SK-N-SH (cell line): ENCODE results near the gene CD300H. TPM values are rescaled to one million over a fixed set of nuclear protein-coding genes. Genes with fewer than 3 reads are reported as not detected.

Experiments used
- CTCF ChIA-PET: fragments of 300-600, 350-600 bp; formaldehyde crosslinking; extraction: SDS; loops from one replicate; lab custom pipeline; 2021; lab: Yijun Ruan, JAX
- POLR2A ChIA-PET: fragments of 350-600 bp; sonication (Branson Sonifier 250); formaldehyde crosslinking; extraction: SDS; loops from one replicate; lab custom pipeline; 2020; ENCODE audit warnings: antibody characterized with exemption, inconsistent platforms; lab: Yijun Ruan, JAX
- DNase-seq: peaks from one replicate; pipeline ENCODE4 v3.0.0; 2012
- H2AFZ ChIP-seq: fragments of 200-600 bp; sonication (generic); 2 replicates; pipeline ENCODE4 v1.8.1; 2016; ENCODE audit warnings: antibody characterized with exemption, mild to moderate bottlenecking, low read depth
- H3F3A ChIP-seq: fragments of 200-600 bp; sonication (generic); replicated peaks from 2 replicates; pipeline ENCODE3; 2016; ENCODE audit warnings: antibody characterized with exemption, mild to moderate bottlenecking; ENCODE audit not compliant: insufficient read depth
- H3K27ac ChIP-seq, 2 experiments: fragments of 200-500 bp in 1 of 2; fragments of 200-600 bp in 1 of 2; sonication (Bioruptor generic) in 1 of 2; sonication (generic), shearing (Covaris generic) in 1 of 2; 2 replicates each; pipeline versions ENCODE4 v1.5.1 to v1.6.1; 2014 to 2016; ENCODE audit warnings: low read depth in 2 of 2, inconsistent platforms in 1 of 2, low read length in 1 of 2, mild to moderate bottlenecking in 1 of 2, mixed read lengths in 1 of 2
- H3K27me3 ChIP-seq: fragments of 200-600 bp; sonication (generic), shearing (Covaris generic); 2 replicates; pipeline ENCODE4 v1.6.1; 2016; ENCODE audit warnings: mixed run types; ENCODE audit not compliant: insufficient read depth
- H3K36me3 ChIP-seq, 2 experiments: fragments of 200-500 bp in 1 of 2; fragments of 200-600 bp in 1 of 2; sonication (Bioruptor generic) in 1 of 2; sonication (generic) in 1 of 2; replicated peaks in 1 of 2; 2 replicates each; pipeline versions ENCODE3 to v1.5.1; 2014 to 2016; ENCODE audit warnings: low read length in 1 of 2, mild to moderate bottlenecking in 1 of 2; ENCODE audit not compliant: insufficient read depth in 2 of 2, control insufficient read depth in 1 of 2
- H3K4me1 ChIP-seq, 2 experiments: fragments of 200-500 bp in 1 of 2; fragments of 200-600 bp in 1 of 2; sonication (Bioruptor generic) in 1 of 2; sonication (generic), shearing (Covaris generic) in 1 of 2; 2 replicates each; pipeline versions ENCODE4 v1.5.1 to v1.6.1; 2014 to 2016; ENCODE audit warnings: low read depth in 1 of 2, low read length in 1 of 2, mixed run types in 1 of 2; ENCODE audit not compliant: insufficient read depth in 2 of 2, control insufficient read depth in 1 of 2
- H3K4me2 ChIP-seq: fragments of 200-600 bp; sonication (generic), shearing (Covaris generic); 2 replicates; pipeline ENCODE4 v1.6.1; 2017; ENCODE audit warnings: mixed run types
- H3K4me3 ChIP-seq, 2 experiments: fragments of 200-500 bp in 1 of 2; fragments of 200-600 bp in 1 of 2; sonication (Bioruptor generic) in 1 of 2; sonication (generic), shearing (Covaris generic) in 1 of 2; 2 replicates each; pipeline versions ENCODE4 v1.5.1 to v1.8.1; 2014 to 2016; ENCODE audit warnings: low read depth in 2 of 2, inconsistent platforms in 1 of 2, low read length in 1 of 2, mild to moderate bottlenecking in 1 of 2, mixed read lengths in 1 of 2, moderate library complexity in 1 of 2
- H3K79me2 ChIP-seq: fragments of 200-600 bp; sonication (generic); 2 replicates; pipeline ENCODE4 v1.8.1; 2017; ENCODE audit warnings: mild to moderate bottlenecking; ENCODE audit not compliant: insufficient read depth
- H3K9ac ChIP-seq: fragments of 200-600 bp; sonication (generic); 2 replicates; pipeline ENCODE4 v1.6.1; 2017; ENCODE audit warnings: mixed run types
- H3K9me2 ChIP-seq: fragments of 200-600 bp; sonication (generic); 2 replicates; pipeline ENCODE4 v1.6.1; 2017; ENCODE audit warnings: mixed run types
- H3K9me3 ChIP-seq: fragments of 200-600 bp; sonication (generic); 2 replicates; pipeline ENCODE4 v1.6.1; 2017; ENCODE audit warnings: mixed run types, mild to moderate bottlenecking, moderate library complexity
- H4K20me1 ChIP-seq: fragments of 200-600 bp; sonication (generic); 2 replicates; pipeline ENCODE4 v1.6.1; 2017; ENCODE audit warnings: mild to moderate bottlenecking, mixed run types; ENCODE audit not compliant: insufficient read depth
- EP300 ChIP-seq, 2 experiments: IDR thresholded peaks; 2 replicates each; pipeline versions ENCODE4 v1.4.0 to v1.6.1; 2012; ENCODE audit warnings: borderline replicate concordance in 1 of 2, low read depth in 1 of 2, low read length in 1 of 2
- FOXJ3 ChIP-seq: sonication (generic); formaldehyde crosslinking; IDR thresholded peaks from 2 replicates; pipeline ENCODE4 v1.5.1; 2020; ENCODE audit warnings: mild to moderate bottlenecking, missing genetic modification reagents
- FOXM1 ChIP-seq: IDR thresholded peaks from 2 replicates; pipeline ENCODE4 v1.4.0; 2012; ENCODE audit warnings: low read depth, mild to moderate bottlenecking
- IRF3 ChIP-seq: fragments of 150-350 bp; IDR thresholded peaks from 2 replicates; pipeline ENCODE4 v1.6.1; 2016; ENCODE audit warnings: mild to moderate bottlenecking, low read depth, low read length
- JUND ChIP-seq: IDR thresholded peaks from 2 replicates; pipeline ENCODE4 v1.4.0; 2012
- MAX ChIP-seq: IDR thresholded peaks from 2 replicates; pipeline ENCODE4 v1.4.0; 2012; ENCODE audit warnings: low read depth
- MXI1 ChIP-seq: IDR thresholded peaks from 2 replicates; pipeline ENCODE4 v1.6.1; 2012; ENCODE audit warnings: mild to moderate bottlenecking, low read depth, low read length, improper control_type of control experiment
- NFIC ChIP-seq: IDR thresholded peaks from 2 replicates; pipeline ENCODE4 v1.4.0; 2012; ENCODE audit warnings: borderline replicate concordance
- NRF1 ChIP-seq: IDR thresholded peaks from 2 replicates; pipeline ENCODE4 v1.6.1; 2012; ENCODE audit warnings: low read depth, mild to moderate bottlenecking, low read length
- POLR2AphosphoS5 ChIP-seq: IDR thresholded peaks from 2 replicates; pipeline ENCODE4 v1.6.1; 2012; ENCODE audit warnings: low read depth, low read length
- RAD21 ChIP-seq: IDR thresholded peaks from 2 replicates; pipeline ENCODE4 v1.6.1; 2012; ENCODE audit warnings: mild to moderate bottlenecking, low read length
- REST ChIP-seq: IDR thresholded peaks from 2 replicates; pipeline ENCODE4 v1.6.1; 2012; ENCODE audit warnings: mild to moderate bottlenecking, low read depth, low read length, moderate library complexity
- RFX5 ChIP-seq: IDR thresholded peaks from 2 replicates; pipeline ENCODE4 v1.6.1; 2012; ENCODE audit warnings: mild to moderate bottlenecking, improper control_type of control experiment, low read length
- SIN3A ChIP-seq: IDR thresholded peaks from 2 replicates; pipeline ENCODE4 v1.6.1; 2012; ENCODE audit warnings: low read depth, mild to moderate bottlenecking, low read length, moderate library complexity, borderline replicate concordance
- SMC3 ChIP-seq: IDR thresholded peaks from 2 replicates; pipeline ENCODE4 v1.6.1; 2012; ENCODE audit warnings: low read depth, low read length, improper control_type of control experiment
- WGBS: methylation state at CpG from one replicate; pipeline ENCODE4 v1.1.6; 2017; ENCODE audit warnings: low lambda C conversion rate; 5-methylcytosine and 5-hydroxymethylcytosine counted together
- polyA plus RNA-seq, 3 experiments: library from polyadenylated mRNA; depleted of rRNA; stranded (reverse); fragments of >200 nt; gene quantifications; 2 replicates each; pipeline ENCODE4 v1.2.3, GENCODE V29; 2012

CD300H gene
- polyA plus RNA-seq, 1 of the 3 experiments (the other 2 are of a cell fraction): not detected

- no peak overlapping the region for H3K4me2 ChIP-seq
- H3K27ac ChIP-seq: no peak overlapping the region
- no peak for TF ChIP-seq NFIC
- TF ChIP-seq SMC3: no peak
- TF ChIP-seq IRF3: no peak
- TF ChIP-seq FOXJ3 (CRISPR knock-in tag): no peak
- TF ChIP-seq MXI1: no peak
- TF ChIP-seq RAD21: no peak
- no peak for TF ChIP-seq EP300 (IDR thresholded peaks at IDR 0.05; ENCODE audit: borderline replicate concordance in 1 of 2, low read depth in 1 of 2, low read length in 1 of 2)
- no peak for TF ChIP-seq SIN3A
- TF ChIP-seq NRF1: no peak
- TF ChIP-seq POLR2AphosphoS5: no peak
- no peak for TF ChIP-seq FOXM1
- TF ChIP-seq REST: no peak
- no peak for TF ChIP-seq RFX5
- no peak for TF ChIP-seq JUND
- no peak for TF ChIP-seq MAX
- no peaks in the 10 kb centered on the region for H3K9me2 ChIP-seq
- no peaks in the 10 kb centered on the region for H3K27me3 ChIP-seq
- no peak for DNase-seq
- CTCF ChIA-PET: interaction anchor here (0.6 to 2.0 kb wide), 3 partner anchors 137 to 195 kb away, joined by 3 to 5 read pairs (median 4); no protein-coding TSS in a partner anchor
- no peaks in the 10 kb centered on the region for H3K36me3 ChIP-seq
- H4K20me1 ChIP-seq: no peaks in the 10 kb centered on the region
- H2AFZ ChIP-seq: no peak overlapping the region
- WGBS: 21% methylated on average over 4 of the region's 4 CpGs
- no peak overlapping the region for H3K9ac ChIP-seq
- H3K79me2 ChIP-seq: no peaks in the 10 kb centered on the region
- H3K9me3 ChIP-seq: peaks cover 5% of the 10 kb centered on the region
- H3K4me1 ChIP-seq: no peaks in the 10 kb centered on the region
- POLR2A ChIA-PET: no interaction called here
- no peak overlapping the region for H3K4me3 ChIP-seq
- peaks cover 13% of the 10 kb centered on the region for H3F3A ChIP-seq
Measured at GRCh38 chr17:74515941-74516340, 51.4 kb downstream of the CD300H start.
